Adrenal gland (tissue), 12 donors: Measurements from ENCODE around the gene GNB1L. TPM values are rescaled to one million over a fixed set of nuclear protein-coding genes. Genes with fewer than 3 reads are reported as not detected.

Experiments
- DNase-seq, 7 donors: peaks; one replicate each; pipeline ENCODE4 v3.0.0-alpha.2; 2019 to 2020
- H3K27ac ChIP-seq, 5 donors: fragments of 200-600 bp; sonication (generic) in 4 of 5; 1 replicate in 3 of 5; 2 replicates in 2 of 5; pipeline versions ENCODE4 v1.5.1 to v1.8.0; 2016 to 2020; ENCODE audit warnings: mild to moderate bottlenecking in 1 of 5
- H3K27me3 ChIP-seq: fragments of 200-600 bp; 2 replicates; pipeline ENCODE4 v1.8.0; 2021
- H3K36me3 ChIP-seq, 2 donors: fragments of 200-600 bp; replicated peaks in 1 of 2; 1 replicate in 1 of 2; 2 replicates in 1 of 2; pipeline versions ENCODE4 v1.5.1 to v1.8.0; 2018 to 2022
- H3K4me1 ChIP-seq, 2 donors: fragments of 200-600 bp; replicated peaks in 1 of 2; 1 replicate in 1 of 2; 2 replicates in 1 of 2; pipeline versions ENCODE4 v1.5.1 to v1.8.0; 2018 to 2021
- H3K4me3 ChIP-seq, 4 donors: fragments of 200-600 bp; sonication (generic) in 3 of 4; one replicate each; pipeline ENCODE4 v1.5.1; 2016 to 2018
- H3K9me3 ChIP-seq, 3 donors: fragments of 200-600 bp; sonication (generic) in 1 of 3; replicated peaks in 1 of 3; 1 replicate in 2 of 3; 2 replicates in 1 of 3; pipeline versions ENCODE4 v1.5.1 to v1.8.0; 2016 to 2021
- POLR2A ChIP-seq, 2 donors: fragments of 450-650 bp; IDR thresholded peaks; one replicate each; pipeline ENCODE4 v1.6.1; 2017; ENCODE audit warnings: antibody characterized with exemption in 2 of 2, mild to moderate bottlenecking in 2 of 2, moderate library complexity in 1 of 2
- WGBS, 4 donors: extraction: QIAGEN DNeasy Blood & Tissue Kit in 2 of 4; methylation state at CpG; one replicate each; pipeline versions ENCODE4 v1.1.5 to v1.1.7; 2013 to 2017; 5-methylcytosine and 5-hydroxymethylcytosine counted together
- intact Hi-C, 2 donors: fragments of 100-400 bp; cut with DNase I; formaldehyde crosslinking; loops; one replicate each; pipeline versions ENCODE4 v1.14.1 to v1.15.0; 2022 to 2023
- polyA plus RNA-seq, 3 donors: library from polyadenylated mRNA; stranded (reverse); fragments of 200-250 nt in 2 of 3; fragments of 350-450 nt in 1 of 3; fragmentation: Illumina TruSeq in 1 of 3; extraction: RNeasy Lipid Tissue Mini Kit (QIAGEN cat#74804) in 1 of 3; gene quantifications; one replicate each; pipeline ENCODE4 v1.2.3, GENCODE V29; 2013 to 2014
- total RNA-seq, 9 donors: library from RNA; depleted of rRNA in 4 of 9; stranded (reverse); fragments of >200 nt in 4 of 9; fragments of 120-200 nt in 1 of 9; fragmentation: NEBNext Ultra II Directional in 1 of 9; extraction: Animal tissue kit (Norgen Biotek cat#: 25700) in 1 of 9; gene quantifications; one replicate each; pipeline versions ENCODE4 v1.1.0 to v1.2.4, GENCODE V29; 2013 to 2023
- TF ChIP-seq, protein P1 (sequence below), 6 experiments: fragments of 450-650 bp in 4 of 6; fragments of 200-600 bp in 2 of 6; sonication (generic) in 1 of 6; IDR thresholded peaks; 1 replicate in 5 of 6; 2 replicates in 1 of 6; pipeline versions ENCODE4 v1.5.1 to v1.8.0; 2016 to 2021; ENCODE audit warnings: antibody characterized with exemption in 6 of 6, mild to moderate bottlenecking in 2 of 6, moderate library complexity in 1 of 6
- donor health status: healthy with polysubstance abuse.
- donor health status: Bipolar disorder and iron deficiency.
- donor health status: DM: yes; HTN: yes; CAD: no.
- donor health status: DM: no; HTN: no; CAD: no.
- donor health status: DM: no; HTN: no; CAD: no.
- donor health status: DM: yes; HTN: yes; CAD: no.

GNB1L gene
- total and polyA plus RNA-seq, 12 donors = 0.26 to 6.6 (median 4.2) TPM; not detected in 1

DNA sequence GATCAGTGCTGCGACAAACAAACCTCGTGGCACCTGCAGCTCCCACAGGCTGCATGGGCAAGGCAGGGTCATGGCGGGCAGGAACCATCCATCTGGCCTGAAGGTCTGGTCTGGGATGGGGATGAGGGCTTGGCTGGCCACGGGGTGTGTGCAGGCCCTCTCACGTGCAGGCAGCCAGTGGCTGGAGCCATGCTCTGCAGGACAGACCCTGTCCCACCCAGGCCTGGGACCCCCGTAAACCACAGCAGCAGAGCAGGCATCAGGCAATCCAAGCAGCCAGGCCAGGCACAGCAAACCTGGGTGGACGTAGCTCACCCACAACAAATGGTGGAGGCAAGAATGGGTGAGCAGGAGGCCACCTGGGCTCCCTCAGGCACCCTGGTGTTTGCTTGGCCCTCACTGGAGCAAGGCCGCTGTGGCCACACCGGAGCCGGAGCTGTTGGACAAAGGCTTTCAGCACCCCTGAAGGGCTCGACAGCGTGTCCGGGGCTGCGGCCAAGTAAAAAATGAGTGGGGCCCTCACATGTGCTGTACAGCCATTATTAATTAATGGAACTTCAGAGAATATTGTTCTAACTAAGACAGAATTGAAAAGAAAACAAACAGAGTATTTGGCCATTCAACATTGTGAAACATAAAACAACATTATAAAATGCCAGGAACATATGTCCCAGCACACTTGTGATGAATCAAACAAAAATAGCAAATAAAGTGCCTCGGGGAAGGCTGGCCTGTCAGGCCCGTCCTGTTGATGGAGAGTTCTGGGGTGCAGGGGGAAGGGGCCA lies 24.0 kb upstream of the GNB1L start:
- Histone ChIP-seq H3K27me3 (no peaks in the 10 kb centered on the region), H3K9me3 (no peaks in the 10 kb centered on the region), H3K4me3 (no peak overlapping the region), H3K4me1 (no peaks in the 10 kb centered on the region), H3K36me3 (no peaks in the 10 kb centered on the region), H3K27ac (peak overlapping the region in 1 of 5 donors; percentile 36)
- no peak for TF ChIP-seq POLR2A (IDR thresholded peaks at IDR 0.05)
- TF ChIP-seq, protein P1, sequence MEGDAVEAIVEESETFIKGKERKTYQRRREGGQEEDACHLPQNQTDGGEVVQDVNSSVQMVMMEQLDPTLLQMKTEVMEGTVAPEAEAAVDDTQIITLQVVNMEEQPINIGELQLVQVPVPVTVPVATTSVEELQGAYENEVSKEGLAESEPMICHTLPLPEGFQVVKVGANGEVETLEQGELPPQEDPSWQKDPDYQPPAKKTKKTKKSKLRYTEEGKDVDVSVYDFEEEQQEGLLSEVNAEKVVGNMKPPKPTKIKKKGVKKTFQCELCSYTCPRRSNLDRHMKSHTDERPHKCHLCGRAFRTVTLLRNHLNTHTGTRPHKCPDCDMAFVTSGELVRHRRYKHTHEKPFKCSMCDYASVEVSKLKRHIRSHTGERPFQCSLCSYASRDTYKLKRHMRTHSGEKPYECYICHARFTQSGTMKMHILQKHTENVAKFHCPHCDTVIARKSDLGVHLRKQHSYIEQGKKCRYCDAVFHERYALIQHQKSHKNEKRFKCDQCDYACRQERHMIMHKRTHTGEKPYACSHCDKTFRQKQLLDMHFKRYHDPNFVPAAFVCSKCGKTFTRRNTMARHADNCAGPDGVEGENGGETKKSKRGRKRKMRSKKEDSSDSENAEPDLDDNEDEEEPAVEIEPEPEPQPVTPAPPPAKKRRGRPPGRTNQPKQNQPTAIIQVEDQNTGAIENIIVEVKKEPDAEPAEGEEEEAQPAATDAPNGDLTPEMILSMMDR (IDR thresholded peaks at IDR 0.05) = no peak
- intact Hi-C loops = no loop called here
- WGBS, 4 donors = 82 to 86% (median 85%) methylated on average over 12 to 16 of the region's 16 CpGs
- peak in 5 of 7 donors; percentile 3 to 43 (median 11) for DNase-seq

- no peaks in the 10 kb centered on the region for H3K9me3 ChIP-seq
Measured at GRCh38 chr22:19877626-19878339, 23.1 kb upstream of the GNB1L start.

GRCh38 chr22:19876941-19877625 lies 22.4 kb upstream of the GNB1L start:
- H3K9me3 ChIP-seq = no peaks in the 10 kb centered on the region
- H3K27me3 ChIP-seq = no peaks in the 10 kb centered on the region
- intact Hi-C loops = no loop called here
- WGBS, 4 donors = 86 to 100% (median 91%) methylated on average over 1 to 18 of the region's 18 CpGs
- H3K36me3 ChIP-seq = no peaks in the 10 kb centered on the region
- TF ChIP-seq, protein P1 (IDR thresholded peaks at IDR 0.05) = no peak
- TF ChIP-seq POLR2A (IDR thresholded peaks at IDR 0.05) = no peak
- H3K4me3 ChIP-seq = no peak overlapping the region
- DNase-seq = peak in 4 of 7 donors; percentile 5 to 33 (median 12)
- no peaks in the 10 kb centered on the region for H3K4me1 ChIP-seq
- no peak overlapping the region for H3K27ac ChIP-seq

More at GRCh38 chr22:19877626-19878339, 23.1 kb upstream of the GNB1L start:
- no peaks in the 10 kb centered on the region for H3K4me1 ChIP-seq
- DNase-seq = peak in 4 of 7 donors; percentile 1 to 43 (median 10)
- WGBS, 4 donors = 92 to 94% (median 94%) methylated on average over 13 to 20 of the region's 20 CpGs
- H3K36me3 ChIP-seq = no peaks in the 10 kb centered on the region
- no peaks in the 10 kb centered on the region for H3K27me3 ChIP-seq
- TF ChIP-seq POLR2A (IDR thresholded peaks at IDR 0.05) = no peak
- TF ChIP-seq, protein P1 (IDR thresholded peaks at IDR 0.05) = no peak
- no peak overlapping the region for H3K27ac ChIP-seq
- no peak overlapping the region for H3K4me3 ChIP-seq
- intact Hi-C loops = no loop called here
